CD4-positive, alpha-beta T cell (primary cell): ENCODE data around the gene TOB2. TPM values are rescaled to one million over a fixed set of nuclear protein-coding genes. Genes with fewer than 3 reads are reported as not detected.

Source experiments
- ATAC-seq: fragments of 200-7000 bp; cut with Tn5 transposase; one replicate; pipeline ENCODE4 v1.10.0; 2022; ENCODE audit warnings: mild to moderate bottlenecking; ENCODE audit not compliant: poor library complexity
- CTCF ChIA-PET: fragments of 350-600 bp; sonication (Branson Sonifier 250); formaldehyde crosslinking; loops from one replicate; lab custom pipeline; 2021; ENCODE audit warnings: antibody characterized with exemption, inconsistent platforms; lab: Charles Lee
- POLR2A ChIA-PET: fragments of 350-600 bp; sonication (Branson Sonifier 250); formaldehyde crosslinking; loops from one replicate; lab custom pipeline; 2021; ENCODE audit warnings: antibody characterized with exemption, inconsistent platforms; lab: Charles Lee
- DNase-seq, 14 experiments: peaks; one replicate each; pipeline ENCODE4 v3.0.0-alpha.2; 2013 to 2020; ENCODE audit warnings: mixed read lengths in 2 of 14
- H3K27ac ChIP-seq, 2 donors: one replicate each; pipeline versions ENCODE4 v1.5.1 to v1.7.0; 2013; ENCODE audit warnings: low read length in 2 of 2, low read depth in 1 of 2, mild to moderate bottlenecking in 1 of 2
- H3K27me3 ChIP-seq, 2 experiments: 1 replicate in 1 of 2; 2 replicates in 1 of 2; pipeline versions ENCODE4 v1.6.1 to v1.7.0; 2013; ENCODE audit warnings: low read length in 2 of 2, control low read depth in 1 of 2, mild to moderate bottlenecking in 1 of 2, moderate library complexity in 1 of 2; ENCODE audit not compliant: insufficient read depth in 2 of 2, control insufficient read depth in 1 of 2
- H3K36me3 ChIP-seq: one replicate; pipeline ENCODE4 v1.6.1; 2013; ENCODE audit warnings: low read length, control low read depth; ENCODE audit not compliant: insufficient read depth
- H3K4me1 ChIP-seq: one replicate; pipeline ENCODE4 v1.6.1; 2013; ENCODE audit warnings: low read length, control low read depth; ENCODE audit not compliant: insufficient read depth
- H3K4me3 ChIP-seq: one replicate; pipeline ENCODE4 v1.5.1; 2013; ENCODE audit warnings: mild to moderate bottlenecking, low read length, moderate library complexity
- H3K9me3 ChIP-seq, 2 experiments: 1 replicate in 1 of 2; 2 replicates in 1 of 2; pipeline versions ENCODE4 v1.6.1 to v1.7.0; 2013; ENCODE audit warnings: low read length in 2 of 2, mild to moderate bottlenecking in 2 of 2, control low read depth in 1 of 2, moderate library complexity in 1 of 2; ENCODE audit not compliant: control insufficient read depth in 1 of 2, insufficient read depth in 1 of 2
- H3K27ac Mint-ChIP-seq: one replicate; pipeline ENCODE4 v1.8.0; 2020; ENCODE audit warnings: mixed read lengths
- H3K27me3 Mint-ChIP-seq: one replicate; pipeline ENCODE4 v1.8.0; 2021; ENCODE audit warnings: mixed read lengths
- H3K36me3 Mint-ChIP-seq: one replicate; pipeline ENCODE4 v1.8.0; 2021; ENCODE audit warnings: low read depth, mixed read lengths
- H3K4me1 Mint-ChIP-seq: one replicate; pipeline ENCODE4 v1.8.0; 2021; ENCODE audit warnings: low read depth, mixed read lengths
- H3K4me3 Mint-ChIP-seq: one replicate; pipeline ENCODE4 v1.8.0; 2020; ENCODE audit warnings: mild to moderate bottlenecking, mixed read lengths
- H3K9me3 Mint-ChIP-seq: one replicate; pipeline ENCODE4 v1.8.0; 2020; ENCODE audit warnings: mixed read lengths
- CTCF ChIP-seq: fragments of 200-600 bp; IDR thresholded peaks from one replicate; pipeline ENCODE4 v1.8.0; 2022; ENCODE audit warnings: antibody characterized with exemption, mild to moderate bottlenecking
- intact Hi-C, 2 experiments: fragments of 100-400 bp; cut with DNase I in 1 of 2; cut with micrococcal nuclease in 1 of 2; formaldehyde crosslinking; loops; one replicate each; pipeline versions ENCODE4 v1.15.1 to v1.9.0; 2023 to 2025; cut with DNase I, micrococcal nuclease
- total RNA-seq, 174 experiments: library from RNA in 2 of 174; stranded (reverse) in 2 of 174; gene quantifications; one replicate each; pipeline ENCODE4 v1.2.3 and lab custom pipeline; 2021 to 2026

The TOB2 gene
- total RNA-seq, 2 experiments from 2014 or later = 21.0 to 26.7 TPM

- no peak for ATAC-seq
- no peak for DNase-seq
- no peak overlapping the region for H3K27ac Mint-ChIP-seq
- H3K27me3 Mint-ChIP-seq = no peaks in the 10 kb centered on the region
- peaks cover 58% of the 10 kb centered on the region for H3K4me1 Mint-ChIP-seq
- intact Hi-C loops = no loop called here
- Histone ChIP-seq H3K4me3 (no peak overlapping the region), H3K4me1 (peaks cover 13% of the 10 kb centered on the region), H3K9me3 (no peaks in the 10 kb centered on the region), H3K36me3 (peaks cover 17% of the 10 kb centered on the region), H3K27me3 (no peaks in the 10 kb centered on the region), H3K27ac (no peak overlapping the region)
- H3K9me3 Mint-ChIP-seq = no peaks in the 10 kb centered on the region
- ChIA-PET CTCF (no interaction called here), POLR2A (no interaction called here)
- TF ChIP-seq CTCF = no peak
- H3K36me3 Mint-ChIP-seq = peaks cover 16% of the 10 kb centered on the region
- no peak overlapping the region for H3K4me3 Mint-ChIP-seq
Measured at GRCh38 chr22:41485033-41485432, 38.4 kb upstream of the TOB2 start.

GRCh38 chr22:41482319-41482935 is 35.8 kb upstream of the TOB2 start:
- peaks cover 16% of the 10 kb centered on the region for H3K4me1 ChIP-seq
- H3K9me3 Mint-ChIP-seq = no peaks in the 10 kb centered on the region
- no peak overlapping the region for H3K27ac ChIP-seq
- no peak overlapping the region for H3K27ac Mint-ChIP-seq
- no peaks in the 10 kb centered on the region for H3K9me3 ChIP-seq
- H3K4me3 ChIP-seq = no peak overlapping the region
- intact Hi-C loops = no loop called here
- POLR2A ChIA-PET = interaction anchor here (1.0 kb wide), 1 partner anchor 36 kb away, joined by 3 read pairs; the partner anchor contains the start of gene TOB2
- H3K36me3 ChIP-seq = peaks cover 29% of the 10 kb centered on the region
- peaks cover 55% of the 10 kb centered on the region for H3K4me1 Mint-ChIP-seq
- H3K36me3 Mint-ChIP-seq = peaks cover 11% of the 10 kb centered on the region
- CTCF ChIA-PET = interaction anchor here (1.1 kb wide), 1 partner anchor 79 kb away, joined by 4 read pairs; no protein-coding TSS in a partner anchor
- H3K27me3 ChIP-seq = no peaks in the 10 kb centered on the region
- DNase-seq = no peak
- no peak for TF ChIP-seq CTCF
- no peaks in the 10 kb centered on the region for H3K27me3 Mint-ChIP-seq
- no peak overlapping the region for H3K4me3 Mint-ChIP-seq
- no peak for ATAC-seq

DNA sequence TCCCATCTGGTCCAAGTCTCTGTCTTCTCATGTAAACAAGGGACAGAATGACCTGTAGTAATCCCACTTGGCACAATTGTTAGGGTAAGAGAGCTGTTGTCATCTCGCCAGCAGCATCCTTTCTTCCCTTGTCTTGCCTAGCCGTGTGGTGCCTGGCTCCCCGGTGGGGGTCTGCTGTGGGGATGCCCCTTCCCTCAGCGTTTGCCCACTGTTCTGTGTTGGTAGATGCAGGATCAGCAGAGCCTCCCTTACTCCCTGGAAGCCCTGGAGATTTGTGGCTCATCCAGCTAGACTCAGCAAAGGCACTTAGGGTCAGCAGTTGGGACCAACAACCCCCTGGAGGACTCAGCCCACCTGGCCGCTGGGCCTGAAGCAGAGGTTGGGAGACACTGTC is 35.3 kb upstream of the TOB2 start:
- Mint-ChIP-seq H3K4me3 (no peak overlapping the region), H3K9me3 (no peaks in the 10 kb centered on the region), H3K36me3 (peaks cover 11% of the 10 kb centered on the region), H3K27me3 (no peaks in the 10 kb centered on the region), H3K27ac (no peak overlapping the region), H3K4me1 (peaks cover 50% of the 10 kb centered on the region)
- ChIA-PET CTCF (interaction anchor here (1.1 kb wide), 1 partner anchor 78 kb away, joined by 4 read pairs; no protein-coding TSS in a partner anchor), POLR2A (interaction anchor here (1.0 kb wide), 1 partner anchor 35 kb away, joined by 3 read pairs; the partner anchor contains the start of gene TOB2)
- peaks cover 16% of the 10 kb centered on the region for H3K4me1 ChIP-seq
- DNase-seq = no peak
- ATAC-seq = no peak
- intact Hi-C loops = no loop called here
- no peak overlapping the region for H3K27ac ChIP-seq
- no peak for TF ChIP-seq CTCF
- H3K4me3 ChIP-seq = no peak overlapping the region
- H3K9me3 ChIP-seq = no peaks in the 10 kb centered on the region
- H3K36me3 ChIP-seq = peaks cover 29% of the 10 kb centered on the region
- H3K27me3 ChIP-seq = no peaks in the 10 kb centered on the region
